HUES6 (cell line): Measurements from ENCODE around the gene TRPM3.

Source experiments
- H3K27ac ChIP-seq: 2 replicates; pipeline ENCODE4 v1.7.0; 2013; ENCODE audit warnings: low read depth, mild to moderate bottlenecking, low read length, inconsistent platforms
- H3K27me3 ChIP-seq: 2 replicates; pipeline ENCODE4 v1.6.1; 2013; ENCODE audit warnings: low read length; ENCODE audit not compliant: control insufficient read depth, insufficient read depth
- H3K36me3 ChIP-seq: 2 replicates; pipeline ENCODE4 v1.6.1; 2013; ENCODE audit warnings: low read length; ENCODE audit not compliant: control insufficient read depth, insufficient read depth
- H3K4me1 ChIP-seq: 2 replicates; pipeline ENCODE4 v1.6.1; 2013; ENCODE audit warnings: low read length; ENCODE audit not compliant: control insufficient read depth, insufficient read depth
- H3K4me3 ChIP-seq: 2 replicates; pipeline ENCODE4 v1.5.1; 2013; ENCODE audit warnings: low read depth, low read length
- H3K9ac ChIP-seq: one replicate; pipeline ENCODE4 v1.6.1; 2013; ENCODE audit warnings: mild to moderate bottlenecking, low read length
- H3K9me3 ChIP-seq: 2 replicates; pipeline ENCODE4 v1.6.1; 2013; ENCODE audit warnings: low read depth, low read length; ENCODE audit not compliant: control insufficient read depth, insufficient read depth

TRPM3 gene

GRCh38 chr9:70586476-70586875, 534.9 kb downstream of the TRPM3 start:
- Histone ChIP-seq H3K36me3 (no peaks in the 10 kb centered on the region), H3K4me3 (no peak overlapping the region), H3K9me3 (no peaks in the 10 kb centered on the region), H3K4me1 (no peaks in the 10 kb centered on the region), H3K9ac (no peak overlapping the region), H3K27ac (no peak overlapping the region), H3K27me3 (no peaks in the 10 kb centered on the region)

GRCh38 chr9:70581955-70582350, 539.5 kb downstream of the TRPM3 start:
- no peaks in the 10 kb centered on the region for H3K4me1 ChIP-seq
- no peak overlapping the region for H3K4me3 ChIP-seq
- H3K27me3 ChIP-seq, result no peaks in the 10 kb centered on the region

GRCh38 chr9:70581214-70581954, 540.0 kb downstream of the TRPM3 start:
- H3K27me3 ChIP-seq, result no peaks in the 10 kb centered on the region
- no peaks in the 10 kb centered on the region for H3K4me1 ChIP-seq
- no peak overlapping the region for H3K27ac ChIP-seq
- no peaks in the 10 kb centered on the region for H3K9me3 ChIP-seq
- no peak overlapping the region for H3K4me3 ChIP-seq
- no peaks in the 10 kb centered on the region for H3K36me3 ChIP-seq
- H3K9ac ChIP-seq, result no peak overlapping the region

More at GRCh38 chr9:70581955-70582350, 539.5 kb downstream of the TRPM3 start:
- H3K36me3 ChIP-seq, result no peaks in the 10 kb centered on the region
- no peak overlapping the region for H3K27ac ChIP-seq
- H3K9me3 ChIP-seq, result no peaks in the 10 kb centered on the region
- H3K9ac ChIP-seq, result no peak overlapping the region

GRCh38 chr9:70580606-70581195, 540.7 kb downstream of the TRPM3 start:
- Histone ChIP-seq H3K27ac (no peak overlapping the region), H3K4me3 (no peak overlapping the region), H3K9ac (no peak overlapping the region), H3K9me3 (no peaks in the 10 kb centered on the region), H3K4me1 (no peaks in the 10 kb centered on the region), H3K27me3 (no peaks in the 10 kb centered on the region), H3K36me3 (no peaks in the 10 kb centered on the region)

GRCh38 chr9:70579686-70580085, 541.7 kb downstream of the TRPM3 start:
- Histone ChIP-seq H3K9me3 (no peaks in the 10 kb centered on the region), H3K36me3 (no peaks in the 10 kb centered on the region), H3K27me3 (no peaks in the 10 kb centered on the region), H3K4me1 (no peaks in the 10 kb centered on the region), H3K9ac (no peak overlapping the region), H3K4me3 (no peak overlapping the region), H3K27ac (no peak overlapping the region)

- H3K27me3 ChIP-seq, result no peaks in the 10 kb centered on the region
- no peaks in the 10 kb centered on the region for H3K9me3 ChIP-seq
- H3K4me3 ChIP-seq, result no peak overlapping the region
- H3K4me1 ChIP-seq, result no peaks in the 10 kb centered on the region
- no peak overlapping the region for H3K9ac ChIP-seq
- no peaks in the 10 kb centered on the region for H3K36me3 ChIP-seq
- no peak overlapping the region for H3K27ac ChIP-seq
Observed at GRCh38 chr9:70578720-70579119, 542.7 kb downstream of the TRPM3 start.

- Histone ChIP-seq H3K27ac (no peak overlapping the region), H3K36me3 (no peaks in the 10 kb centered on the region), H3K27me3 (no peaks in the 10 kb centered on the region), H3K4me3 (no peak overlapping the region), H3K4me1 (no peaks in the 10 kb centered on the region), H3K9ac (no peak overlapping the region), H3K9me3 (no peaks in the 10 kb centered on the region)
Observed at GRCh38 chr9:70577671-70578070, 543.8 kb downstream of the TRPM3 start.

- H3K27me3 ChIP-seq, result no peaks in the 10 kb centered on the region
- no peak overlapping the region for H3K27ac ChIP-seq
- H3K9me3 ChIP-seq, result no peaks in the 10 kb centered on the region
- H3K36me3 ChIP-seq, result no peaks in the 10 kb centered on the region
- no peak overlapping the region for H3K4me3 ChIP-seq
- H3K9ac ChIP-seq, result no peak overlapping the region
- H3K4me1 ChIP-seq, result no peaks in the 10 kb centered on the region
Observed at GRCh38 chr9:70576116-70576515, 545.3 kb downstream of the TRPM3 start.

GRCh38 chr9:70574151-70574837, 547.1 kb downstream of the TRPM3 start:
- H3K4me1 ChIP-seq, result no peaks in the 10 kb centered on the region
- no peaks in the 10 kb centered on the region for H3K9me3 ChIP-seq
- no peaks in the 10 kb centered on the region for H3K27me3 ChIP-seq
- H3K4me3 ChIP-seq, result no peak overlapping the region
- no peak overlapping the region for H3K9ac ChIP-seq
- H3K36me3 ChIP-seq, result no peaks in the 10 kb centered on the region
- H3K27ac ChIP-seq, result no peak overlapping the region

- Histone ChIP-seq H3K4me1 (no peaks in the 10 kb centered on the region), H3K27me3 (no peaks in the 10 kb centered on the region), H3K9ac (no peak overlapping the region), H3K27ac (no peak overlapping the region), H3K36me3 (no peaks in the 10 kb centered on the region), H3K4me3 (no peak overlapping the region), H3K9me3 (no peaks in the 10 kb centered on the region)
Observed at GRCh38 chr9:70573308-70573707, 548.1 kb downstream of the TRPM3 start.

GRCh38 chr9:70571258-70571657, 550.2 kb downstream of the TRPM3 start:
- no peak overlapping the region for H3K9ac ChIP-seq
- no peak overlapping the region for H3K4me3 ChIP-seq
- H3K9me3 ChIP-seq, result no peaks in the 10 kb centered on the region
- no peaks in the 10 kb centered on the region for H3K27me3 ChIP-seq
- H3K27ac ChIP-seq, result no peak overlapping the region
- peaks cover 6% of the 10 kb centered on the region; the same call in 1 of the 2 replicates for H3K4me1 ChIP-seq
- no peaks in the 10 kb centered on the region for H3K36me3 ChIP-seq
